Liver (tissue), 3 donors: ENCODE measurements around the gene UTP4.

ENCODE experiments used
- EGR1 ChIP-seq, 2 donors: IDR thresholded peaks; 2 replicates each; pipeline ENCODE4 v1.6.1; 2016 to 2018; ENCODE audit warnings: antibody characterized with exemption in 2 of 2, low read depth in 2 of 2
- JUND ChIP-seq, 2 donors: IDR thresholded peaks; 2 replicates each; pipeline ENCODE4 v1.6.1; 2016; ENCODE audit warnings: antibody characterized with exemption in 2 of 2
- NR2F2 ChIP-seq: IDR thresholded peaks from 2 replicates; pipeline ENCODE4 v1.6.1; 2016; ENCODE audit warnings: antibody characterized with exemption
- SP1 ChIP-seq: IDR thresholded peaks from 2 replicates; pipeline ENCODE4 v1.6.1; 2018; ENCODE audit warnings: antibody characterized with exemption, mild to moderate bottlenecking
- TAF1 ChIP-seq: conservative IDR thresholded peaks from 2 replicates; pipeline ENCODE4 v1.6.1; 2016; ENCODE audit warnings: antibody characterized with exemption, mild to moderate bottlenecking
- YY1 ChIP-seq: IDR thresholded peaks from 2 replicates; pipeline ENCODE4 v1.6.1; 2016; ENCODE audit warnings: antibody characterized with exemption, mild to moderate bottlenecking
- TF ChIP-seq, protein P1 (sequence below): fragments of 150-350 bp; IDR thresholded peaks from 2 replicates; pipeline ENCODE4 v1.5.1; 2017; ENCODE audit warnings: improper control_type of control experiment, low read depth, low read length; ENCODE audit not compliant: missing input control
- TF ChIP-seq, protein P2 (sequence below): IDR thresholded peaks from 2 replicates; pipeline ENCODE4 v1.6.1; 2016; ENCODE audit warnings: antibody characterized with exemption
- TF ChIP-seq, protein P3 (sequence below): IDR thresholded peaks from 2 replicates; pipeline ENCODE4 v1.6.1; 2016; ENCODE audit warnings: antibody characterized with exemption, mild to moderate bottlenecking
- TF ChIP-seq, protein P4 (sequence below): IDR thresholded peaks from 2 replicates; pipeline ENCODE4 v1.6.1; 2016; ENCODE audit warnings: antibody characterized with exemption
- donor health status: healthy.
- donor health status: healthy.

GRCh38 chr16:69106491-69107315, 25.7 kb upstream of the UTP4 start:
- TF ChIP-seq SP1 (no peak), YY1 (no peak), EGR1 (IDR thresholded peaks at IDR 0.05; ENCODE audit: low read depth in 2 of 2) (no peak), JUND (IDR thresholded peaks at IDR 0.05) (no peak), TAF1 (no peak), NR2F2 (no peak)
- TF ChIP-seq, protein P1, sequence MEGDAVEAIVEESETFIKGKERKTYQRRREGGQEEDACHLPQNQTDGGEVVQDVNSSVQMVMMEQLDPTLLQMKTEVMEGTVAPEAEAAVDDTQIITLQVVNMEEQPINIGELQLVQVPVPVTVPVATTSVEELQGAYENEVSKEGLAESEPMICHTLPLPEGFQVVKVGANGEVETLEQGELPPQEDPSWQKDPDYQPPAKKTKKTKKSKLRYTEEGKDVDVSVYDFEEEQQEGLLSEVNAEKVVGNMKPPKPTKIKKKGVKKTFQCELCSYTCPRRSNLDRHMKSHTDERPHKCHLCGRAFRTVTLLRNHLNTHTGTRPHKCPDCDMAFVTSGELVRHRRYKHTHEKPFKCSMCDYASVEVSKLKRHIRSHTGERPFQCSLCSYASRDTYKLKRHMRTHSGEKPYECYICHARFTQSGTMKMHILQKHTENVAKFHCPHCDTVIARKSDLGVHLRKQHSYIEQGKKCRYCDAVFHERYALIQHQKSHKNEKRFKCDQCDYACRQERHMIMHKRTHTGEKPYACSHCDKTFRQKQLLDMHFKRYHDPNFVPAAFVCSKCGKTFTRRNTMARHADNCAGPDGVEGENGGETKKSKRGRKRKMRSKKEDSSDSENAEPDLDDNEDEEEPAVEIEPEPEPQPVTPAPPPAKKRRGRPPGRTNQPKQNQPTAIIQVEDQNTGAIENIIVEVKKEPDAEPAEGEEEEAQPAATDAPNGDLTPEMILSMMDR, result no peak
- TF ChIP-seq, protein P2, sequence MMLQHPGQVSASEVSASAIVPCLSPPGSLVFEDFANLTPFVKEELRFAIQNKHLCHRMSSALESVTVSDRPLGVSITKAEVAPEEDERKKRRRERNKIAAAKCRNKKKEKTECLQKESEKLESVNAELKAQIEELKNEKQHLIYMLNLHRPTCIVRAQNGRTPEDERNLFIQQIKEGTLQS, result no peak
- TF ChIP-seq, protein P3, sequence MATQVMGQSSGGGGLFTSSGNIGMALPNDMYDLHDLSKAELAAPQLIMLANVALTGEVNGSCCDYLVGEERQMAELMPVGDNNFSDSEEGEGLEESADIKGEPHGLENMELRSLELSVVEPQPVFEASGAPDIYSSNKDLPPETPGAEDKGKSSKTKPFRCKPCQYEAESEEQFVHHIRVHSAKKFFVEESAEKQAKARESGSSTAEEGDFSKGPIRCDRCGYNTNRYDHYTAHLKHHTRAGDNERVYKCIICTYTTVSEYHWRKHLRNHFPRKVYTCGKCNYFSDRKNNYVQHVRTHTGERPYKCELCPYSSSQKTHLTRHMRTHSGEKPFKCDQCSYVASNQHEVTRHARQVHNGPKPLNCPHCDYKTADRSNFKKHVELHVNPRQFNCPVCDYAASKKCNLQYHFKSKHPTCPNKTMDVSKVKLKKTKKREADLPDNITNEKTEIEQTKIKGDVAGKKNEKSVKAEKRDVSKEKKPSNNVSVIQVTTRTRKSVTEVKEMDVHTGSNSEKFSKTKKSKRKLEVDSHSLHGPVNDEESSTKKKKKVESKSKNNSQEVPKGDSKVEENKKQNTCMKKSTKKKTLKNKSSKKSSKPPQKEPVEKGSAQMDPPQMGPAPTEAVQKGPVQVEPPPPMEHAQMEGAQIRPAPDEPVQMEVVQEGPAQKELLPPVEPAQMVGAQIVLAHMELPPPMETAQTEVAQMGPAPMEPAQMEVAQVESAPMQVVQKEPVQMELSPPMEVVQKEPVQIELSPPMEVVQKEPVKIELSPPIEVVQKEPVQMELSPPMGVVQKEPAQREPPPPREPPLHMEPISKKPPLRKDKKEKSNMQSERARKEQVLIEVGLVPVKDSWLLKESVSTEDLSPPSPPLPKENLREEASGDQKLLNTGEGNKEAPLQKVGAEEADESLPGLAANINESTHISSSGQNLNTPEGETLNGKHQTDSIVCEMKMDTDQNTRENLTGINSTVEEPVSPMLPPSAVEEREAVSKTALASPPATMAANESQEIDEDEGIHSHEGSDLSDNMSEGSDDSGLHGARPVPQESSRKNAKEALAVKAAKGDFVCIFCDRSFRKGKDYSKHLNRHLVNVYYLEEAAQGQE, result no peak
- TF ChIP-seq, protein P4, sequence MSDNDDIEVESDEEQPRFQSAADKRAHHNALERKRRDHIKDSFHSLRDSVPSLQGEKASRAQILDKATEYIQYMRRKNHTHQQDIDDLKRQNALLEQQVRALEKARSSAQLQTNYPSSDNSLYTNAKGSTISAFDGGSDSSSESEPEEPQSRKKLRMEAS, result no peak
